Activated T-cell treated with anti-CD3 and anti-CD28 coated beads, Interleukin-2, amount 50 U/mL, for 72 hours (primary cell): ENCODE data around the gene CDK17. TPM values are rescaled to one million over a fixed set of nuclear protein-coding genes. Genes with fewer than 3 reads are reported as not detected.

ENCODE experiments used
- ATAC-seq, 2 donors: fragments of 150-1000 bp; cut with Tn5 transposase; replicated peaks in 1 of 2; 2 replicates each; pipeline ENCODE4 v1.10.0; 2021; ENCODE audit warnings: moderate library complexity in 2 of 2, mild to moderate bottlenecking in 1 of 2
- DNase-seq, 2 donors: peaks; one replicate each; pipeline ENCODE4 v3.0.0; 2021 to 2022; ENCODE audit warnings: mixed read lengths in 1 of 2
- H3K27ac Mint-ChIP-seq: one replicate; pipeline ENCODE4 v1.8.0; 2022; ENCODE audit warnings: mild to moderate bottlenecking, moderate library complexity, mixed read lengths
- H3K27me3 Mint-ChIP-seq: one replicate; pipeline ENCODE4 v1.8.0; 2022; ENCODE audit warnings: low read depth, mixed read lengths
- H3K36me3 Mint-ChIP-seq, 2 donors: one replicate each; pipeline ENCODE4 v1.8.0; 2022; ENCODE audit warnings: mixed read lengths in 2 of 2, mild to moderate bottlenecking in 1 of 2; ENCODE audit not compliant: insufficient read depth in 2 of 2
- H3K4me1 Mint-ChIP-seq: one replicate; pipeline ENCODE4 v1.8.0; 2022; ENCODE audit warnings: low read depth, mixed read lengths
- H3K4me3 Mint-ChIP-seq, 2 donors: one replicate each; pipeline ENCODE4 v1.8.0; 2022; ENCODE audit warnings: mild to moderate bottlenecking in 2 of 2, mixed read lengths in 2 of 2, moderate library complexity in 2 of 2
- H3K9me3 Mint-ChIP-seq, 2 donors: one replicate each; pipeline ENCODE4 v1.8.0; 2022; ENCODE audit warnings: mixed read lengths in 2 of 2
- total RNA-seq, 2 donors: library from RNA; stranded (reverse); gene quantifications; one replicate each; pipeline ENCODE4 v1.2.3, GENCODE V29; 2022

The CDK17 gene
- total RNA-seq, 2 donors from 2014 or later = 54.4 to 61.9 TPM

DNA sequence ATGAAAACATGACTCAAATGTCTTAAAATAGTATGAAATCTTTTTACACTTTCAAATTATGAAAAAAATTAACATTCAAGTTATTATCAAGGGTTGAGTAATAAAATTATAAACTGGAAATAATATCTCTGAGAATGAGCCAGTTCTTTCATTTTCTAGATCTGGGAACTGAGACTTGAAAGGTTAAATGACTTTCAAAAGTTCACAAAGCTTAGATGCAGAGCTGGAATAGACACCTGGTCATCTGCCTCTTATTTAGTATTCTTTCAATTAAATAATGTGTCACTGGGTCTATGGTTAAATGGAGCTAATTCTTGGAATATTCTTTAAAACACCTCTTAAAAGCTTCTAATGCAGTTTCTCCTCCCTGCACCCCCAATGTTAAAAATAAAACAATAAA is 86.6 kb downstream of the CDK17 start:
- peaks cover 1 to 2% of the 10 kb centered on the region in 2 donors for H3K9me3 Mint-ChIP-seq

DNA sequence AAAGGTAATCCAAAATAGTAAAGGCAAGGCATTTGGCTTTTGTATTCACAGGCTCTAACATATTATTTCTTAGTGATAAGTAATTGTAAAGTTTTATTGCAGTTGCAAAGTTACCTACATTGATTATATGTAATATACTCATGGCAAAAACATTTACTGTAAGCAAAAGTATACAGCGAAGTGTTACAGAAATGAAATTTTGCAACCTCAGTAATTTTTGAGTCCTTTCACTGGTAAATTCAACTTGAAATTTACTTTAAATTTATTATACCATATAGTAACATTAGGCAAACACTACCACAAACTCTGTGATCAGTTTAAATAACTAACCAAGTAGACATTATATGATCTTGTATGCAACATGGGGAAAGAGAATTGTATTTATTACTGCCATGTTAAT is 89.0 kb downstream of the CDK17 start:
- no peak overlapping the region for H3K4me3 Mint-ChIP-seq
- H3K9me3 Mint-ChIP-seq = no peaks in the 10 kb centered on the region
- ATAC-seq = no peak
- H3K36me3 Mint-ChIP-seq = peaks cover 1 to 6% of the 10 kb centered on the region in 2 donors
- no peak overlapping the region for H3K27ac Mint-ChIP-seq
- DNase-seq = no peak
- no peaks in the 10 kb centered on the region for H3K27me3 Mint-ChIP-seq
- peaks cover 14% of the 10 kb centered on the region for H3K4me1 Mint-ChIP-seq

More for the DNA sequence above, 86.6 kb downstream of the CDK17 start:
- no peaks in the 10 kb centered on the region for H3K27me3 Mint-ChIP-seq
- peaks cover 4 to 11% of the 10 kb centered on the region in 2 donors for H3K36me3 Mint-ChIP-seq
- no peak for ATAC-seq
- H3K4me3 Mint-ChIP-seq = no peak overlapping the region
- DNase-seq = no peak
- peaks cover 14% of the 10 kb centered on the region for H3K4me1 Mint-ChIP-seq
- no peak overlapping the region for H3K27ac Mint-ChIP-seq

DNA sequence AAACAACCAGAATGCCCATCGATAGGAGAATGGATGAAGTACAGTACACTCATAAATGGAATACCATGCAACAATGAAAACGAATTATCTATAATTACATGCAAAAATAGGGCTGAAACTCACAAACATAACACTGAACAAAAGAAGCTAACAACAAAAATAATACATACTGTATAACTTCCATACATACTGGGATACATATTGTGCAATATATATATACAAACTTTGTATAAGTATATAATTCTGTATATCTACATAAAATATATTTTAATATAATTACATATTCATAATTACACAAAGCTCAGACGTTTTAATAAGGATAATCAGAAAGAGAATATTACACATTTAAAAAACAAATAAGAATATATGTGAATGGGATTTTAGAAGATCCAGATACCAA is 90.2 kb downstream of the CDK17 start:
- peaks cover 13% of the 10 kb centered on the region for H3K4me1 Mint-ChIP-seq
- peaks cover 1 to 6% of the 10 kb centered on the region in 2 donors for H3K36me3 Mint-ChIP-seq

GRCh38 chr12:96308881-96309280 is 91.4 kb downstream of the CDK17 start:
- no peak for ATAC-seq
- Mint-ChIP-seq H3K27me3 (no peaks in the 10 kb centered on the region), H3K4me3 (no peak overlapping the region), H3K27ac (peak overlapping the region; percentile 18), H3K36me3 (peaks cover 1 to 4% of the 10 kb centered on the region in 2 donors), H3K4me1 (peaks cover 14% of the 10 kb centered on the region), H3K9me3 (no peaks in the 10 kb centered on the region)
- DNase-seq = no peak

More for the DNA sequence above, 90.2 kb downstream of the CDK17 start:
- no peaks in the 10 kb centered on the region for H3K9me3 Mint-ChIP-seq
- H3K27ac Mint-ChIP-seq = no peak overlapping the region
- no peak for ATAC-seq
- H3K27me3 Mint-ChIP-seq = no peaks in the 10 kb centered on the region
- no peak for DNase-seq
- no peak overlapping the region for H3K4me3 Mint-ChIP-seq

- no peak for ATAC-seq
- no peaks in the 10 kb centered on the region for H3K27me3 Mint-ChIP-seq
- no peak for DNase-seq
- no peak overlapping the region for H3K4me3 Mint-ChIP-seq
- peaks cover 20% of the 10 kb centered on the region for H3K4me1 Mint-ChIP-seq
- peaks cover 1 to 6% of the 10 kb centered on the region in 2 donors for H3K36me3 Mint-ChIP-seq
- H3K27ac Mint-ChIP-seq = no peak overlapping the region
- no peaks in the 10 kb centered on the region for H3K9me3 Mint-ChIP-seq
Measured at GRCh38 chr12:96305665-96306064, 94.6 kb downstream of the CDK17 start.

DNA sequence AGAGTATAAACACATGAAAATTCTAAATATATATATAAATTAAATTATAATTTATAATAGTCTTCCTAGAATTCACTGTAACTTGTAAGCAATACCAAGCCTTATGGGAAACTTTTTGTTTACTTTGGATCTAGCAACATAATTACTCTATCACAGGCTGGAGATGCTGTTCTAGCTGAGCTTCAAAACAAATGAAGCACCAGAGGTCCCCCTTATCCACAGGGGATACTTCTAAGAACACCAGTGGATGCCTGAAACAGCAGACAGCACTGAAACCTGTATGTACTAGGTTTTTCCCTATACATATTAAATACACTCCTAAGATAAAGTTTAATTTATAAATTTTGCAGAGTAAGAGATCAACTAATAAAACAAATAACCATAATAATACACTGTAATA is 96.6 kb downstream of the CDK17 start:
- no peak for ATAC-seq
- Mint-ChIP-seq H3K9me3 (no peaks in the 10 kb centered on the region), H3K4me1 (peaks cover 23% of the 10 kb centered on the region), H3K27ac (no peak overlapping the region), H3K27me3 (no peaks in the 10 kb centered on the region), H3K36me3 (peaks cover 3 to 15% of the 10 kb centered on the region in 2 donors), H3K4me3 (no peak overlapping the region)
- DNase-seq = no peak

DNA sequence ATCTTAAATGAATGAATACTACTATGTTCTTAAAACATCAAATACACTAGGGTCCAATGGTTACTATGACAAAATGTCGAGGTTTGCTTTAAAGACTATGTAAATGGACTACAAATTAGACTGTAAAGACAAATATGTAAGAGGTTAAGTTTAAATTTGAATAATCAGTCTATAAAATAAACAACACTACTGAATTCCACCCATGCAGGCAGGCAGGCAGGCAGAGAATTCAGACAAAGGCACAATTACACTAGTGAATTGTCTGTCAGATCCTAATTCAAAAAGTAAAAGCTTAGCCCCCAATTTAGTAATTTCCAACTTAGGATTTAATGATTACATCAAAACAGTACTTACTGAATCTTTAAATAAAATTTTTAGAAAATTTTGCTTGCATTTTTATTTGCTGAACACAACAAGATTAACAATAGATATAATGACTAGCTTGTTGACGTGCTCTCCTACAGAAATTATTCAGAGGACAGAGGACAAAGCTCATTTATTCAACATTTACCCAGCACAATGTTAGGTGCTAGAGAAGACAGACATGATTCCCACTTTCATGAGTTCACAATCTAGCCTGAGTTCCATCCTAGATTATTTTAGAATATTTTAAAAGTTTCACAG is 97.4 kb downstream of the CDK17 start:
- H3K27ac Mint-ChIP-seq = peak overlapping the region; percentile 65
- no peak for DNase-seq
- H3K4me3 Mint-ChIP-seq = no peak overlapping the region
- no peak for ATAC-seq
- no peaks in the 10 kb centered on the region for H3K27me3 Mint-ChIP-seq
- peaks cover 3 to 17% of the 10 kb centered on the region in 2 donors for H3K36me3 Mint-ChIP-seq
- H3K9me3 Mint-ChIP-seq = no peaks in the 10 kb centered on the region
- peaks cover 23% of the 10 kb centered on the region for H3K4me1 Mint-ChIP-seq

DNA sequence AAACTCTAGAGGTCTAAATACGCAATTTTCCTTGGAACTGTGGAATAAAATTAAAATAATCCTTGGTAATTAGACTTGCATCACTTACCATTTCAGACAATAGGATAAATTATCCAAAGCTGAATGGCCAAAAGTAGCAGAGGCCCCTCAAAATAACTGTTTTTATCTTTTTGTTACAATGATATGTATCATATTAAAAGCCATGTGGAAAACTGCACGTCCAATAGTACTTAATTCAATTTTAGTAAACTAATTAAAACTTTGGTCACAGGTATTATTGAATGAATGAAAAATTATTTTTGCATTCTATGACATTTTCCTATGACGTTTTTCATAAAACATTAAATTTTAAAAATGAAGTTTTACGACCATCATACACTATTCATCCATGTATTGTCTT is 98.5 kb downstream of the CDK17 start:
- Mint-ChIP-seq H3K4me3 (no peak overlapping the region), H3K27me3 (no peaks in the 10 kb centered on the region), H3K4me1 (peaks cover 23% of the 10 kb centered on the region), H3K9me3 (no peaks in the 10 kb centered on the region), H3K36me3 (peaks cover 3 to 20% of the 10 kb centered on the region in 2 donors), H3K27ac (no peak overlapping the region)
- DNase-seq (no peak), ATAC-seq (no peak)

DNA sequence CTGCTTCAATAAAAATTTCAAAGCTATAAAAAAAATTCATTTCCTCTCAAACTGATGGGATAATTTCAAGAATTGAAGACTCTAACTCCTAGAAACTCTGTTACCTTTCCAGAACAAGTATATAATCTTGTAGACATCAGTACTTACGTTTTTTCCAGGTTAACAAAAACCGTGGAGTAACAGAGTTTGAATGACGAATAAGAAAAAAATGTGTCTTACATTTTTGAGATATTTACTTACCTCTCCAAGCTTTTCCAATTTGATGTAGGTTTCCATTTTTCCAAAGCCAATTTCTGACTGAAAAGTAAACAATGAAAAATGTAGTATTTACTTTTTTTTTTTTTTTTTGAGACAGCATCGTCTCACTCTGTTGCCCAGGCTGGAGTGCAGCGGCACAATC is 100.2 kb downstream of the CDK17 start:
- no peak overlapping the region for H3K4me3 Mint-ChIP-seq

DNA sequence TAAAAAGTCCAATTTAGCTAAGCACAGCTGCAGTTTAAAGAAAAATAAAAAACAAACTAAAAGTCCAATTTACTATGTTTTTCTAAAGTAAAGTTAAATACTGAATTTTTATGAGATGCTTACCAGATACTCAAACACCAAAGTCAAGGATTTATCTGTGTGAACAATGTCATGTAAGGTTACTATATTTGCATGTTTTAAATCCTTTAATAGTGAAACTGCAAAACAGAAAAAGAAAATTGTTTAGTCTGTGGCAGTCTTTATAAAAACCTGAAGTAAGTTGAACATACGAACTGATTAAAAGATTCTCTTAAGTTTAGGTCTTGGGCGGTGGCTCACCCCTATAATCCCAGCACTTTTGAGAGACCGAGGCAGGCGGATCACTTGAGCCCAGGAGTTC is 102.7 kb downstream of the CDK17 start:
- ATAC-seq (no peak), DNase-seq (no peak)
- peaks cover 4 to 22% of the 10 kb centered on the region in 2 donors for H3K36me3 Mint-ChIP-seq
- no peak overlapping the region for H3K27ac Mint-ChIP-seq
- peaks cover 28% of the 10 kb centered on the region for H3K4me1 Mint-ChIP-seq
- H3K9me3 Mint-ChIP-seq = no peaks in the 10 kb centered on the region
- H3K4me3 Mint-ChIP-seq = no peak overlapping the region
- no peaks in the 10 kb centered on the region for H3K27me3 Mint-ChIP-seq

More for the DNA sequence above, 100.2 kb downstream of the CDK17 start:
- ATAC-seq (no peak), DNase-seq (no peak)
- Mint-ChIP-seq H3K9me3 (no peaks in the 10 kb centered on the region), H3K4me1 (peaks cover 30% of the 10 kb centered on the region), H3K27me3 (no peaks in the 10 kb centered on the region), H3K36me3 (peaks cover 3 to 22% of the 10 kb centered on the region in 2 donors), H3K27ac (no peak overlapping the region)

DNA sequence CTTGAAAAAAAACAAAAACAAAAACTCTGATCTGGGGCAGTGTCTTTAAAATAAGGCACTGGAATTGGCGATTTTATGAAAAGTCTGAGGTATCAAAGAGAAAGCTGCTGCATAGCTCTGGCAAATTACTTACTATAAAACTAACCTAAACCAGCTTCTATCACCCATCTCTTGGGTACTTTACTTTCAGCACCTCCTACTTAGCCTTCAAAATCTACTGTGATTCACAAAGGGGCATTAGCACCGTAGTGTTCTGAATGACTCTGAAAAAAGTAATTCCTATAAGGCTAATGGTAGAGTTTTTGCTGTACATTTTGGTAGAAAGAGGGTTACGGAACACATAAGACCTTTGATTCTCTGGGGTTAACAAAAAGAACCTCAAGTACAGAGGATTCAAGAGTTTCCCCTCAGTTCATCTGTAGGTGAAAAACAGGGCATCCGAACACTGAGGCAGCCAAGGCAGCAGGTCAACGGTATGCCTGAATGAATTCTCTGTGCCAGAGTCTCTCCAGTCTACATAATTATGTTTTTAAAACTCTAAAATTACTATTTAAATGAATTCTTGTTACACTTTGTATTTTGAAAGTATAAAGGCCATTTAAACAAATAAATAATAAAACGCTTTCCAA is 104.6 kb downstream of the CDK17 start:
- Mint-ChIP-seq H3K4me1 (peaks cover 21% of the 10 kb centered on the region), H3K27ac (peak overlapping the region; percentile 79), H3K27me3 (no peaks in the 10 kb centered on the region), H3K4me3 (peak overlapping the region; percentile 31 to 80), H3K9me3 (no peaks in the 10 kb centered on the region), H3K36me3 (peaks cover 4 to 22% of the 10 kb centered on the region in 2 donors)
- DNase-seq (no peak), ATAC-seq (peak; percentile 52 to 70)

DNA sequence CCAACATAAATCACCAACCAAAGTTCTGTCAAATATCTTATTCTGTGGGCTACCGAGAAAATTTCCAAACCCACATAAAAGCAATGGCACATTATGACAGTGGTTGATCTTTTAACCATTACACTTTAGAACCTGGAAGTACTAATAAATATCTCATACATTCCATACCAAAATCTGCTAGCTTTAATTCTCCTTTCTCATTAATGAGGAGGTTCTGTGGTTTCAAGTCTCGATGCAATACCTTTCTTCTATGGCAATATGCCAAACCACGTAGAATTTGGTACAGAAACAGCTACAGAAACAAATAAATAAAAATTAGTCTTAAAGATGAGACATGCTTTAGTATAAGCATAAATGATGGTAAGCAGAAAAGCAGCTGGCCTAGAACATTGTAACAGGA is 105.4 kb downstream of the CDK17 start:
- ATAC-seq = no peak
- H3K27ac Mint-ChIP-seq = peak overlapping the region; percentile 54
- no peak for DNase-seq

DNA sequence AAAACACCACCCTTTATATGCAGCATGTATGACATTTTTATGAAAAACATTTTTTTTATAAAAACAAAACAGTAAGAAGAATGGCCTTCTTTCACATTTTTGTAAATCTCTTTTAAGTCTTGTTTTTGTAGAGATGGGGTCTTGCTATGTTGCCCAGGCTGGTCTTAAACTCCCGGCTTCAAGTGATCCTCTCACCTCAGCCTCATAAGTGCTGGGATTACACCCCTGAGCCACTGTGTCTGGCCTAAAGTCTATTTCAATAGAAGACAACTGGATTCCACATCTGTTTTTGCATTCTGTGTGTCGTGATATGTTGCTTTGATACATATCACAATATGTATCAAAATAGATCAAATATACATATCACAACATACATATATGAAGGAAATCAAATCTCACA is 107.1 kb downstream of the CDK17 start:
- H3K27me3 Mint-ChIP-seq = no peaks in the 10 kb centered on the region
- no peak overlapping the region for H3K4me3 Mint-ChIP-seq
- H3K36me3 Mint-ChIP-seq = peaks cover 6 to 16% of the 10 kb centered on the region in 2 donors
- H3K4me1 Mint-ChIP-seq = peaks cover 18% of the 10 kb centered on the region
- DNase-seq = no peak
- ATAC-seq = no peak
- H3K27ac Mint-ChIP-seq = no peak overlapping the region
- H3K9me3 Mint-ChIP-seq = no peaks in the 10 kb centered on the region

More for the DNA sequence above, 105.4 kb downstream of the CDK17 start:
- Mint-ChIP-seq H3K27me3 (no peaks in the 10 kb centered on the region), H3K4me1 (peaks cover 18% of the 10 kb centered on the region), H3K9me3 (no peaks in the 10 kb centered on the region), H3K4me3 (no peak overlapping the region), H3K36me3 (peaks cover 4 to 21% of the 10 kb centered on the region in 2 donors)

DNA sequence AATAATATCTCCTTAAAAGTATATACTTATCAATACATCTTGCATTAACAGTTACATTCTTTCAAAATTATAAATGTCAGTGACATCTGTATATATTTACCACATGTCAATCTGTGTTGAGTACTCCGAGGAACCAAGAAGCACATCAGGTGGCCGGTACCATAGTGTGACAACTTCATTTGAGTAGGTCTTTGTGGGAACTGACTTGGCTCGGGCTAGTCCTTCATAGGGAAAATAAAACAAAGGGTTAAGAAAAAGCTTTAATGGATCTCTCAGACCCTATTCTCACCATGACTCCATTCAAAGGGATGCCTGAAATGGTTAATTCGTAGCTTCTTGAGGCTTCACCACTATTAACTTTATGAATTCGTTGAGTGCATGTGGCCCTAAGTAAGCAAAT is 111.2 kb downstream of the CDK17 start:
- H3K27me3 Mint-ChIP-seq = no peaks in the 10 kb centered on the region
- H3K36me3 Mint-ChIP-seq = peaks cover 10 to 36% of the 10 kb centered on the region in 2 donors
- H3K27ac Mint-ChIP-seq = no peak overlapping the region

More for the DNA sequence above, 111.2 kb downstream of the CDK17 start:
- no peak for ATAC-seq
- no peak overlapping the region for H3K4me3 Mint-ChIP-seq
- DNase-seq = no peak
- peaks cover 5% of the 10 kb centered on the region for H3K4me1 Mint-ChIP-seq
- no peaks in the 10 kb centered on the region for H3K9me3 Mint-ChIP-seq
